ENCODE measurements around the gene ABCA3. TPM values are rescaled to one million over a fixed set of nuclear protein-coding genes. Genes with fewer than 3 reads are reported as not detected.

Gene ABCA3
- total and polyA plus RNA-seq, 2 of the 8 experiments (the other 6 are each of a cell fraction or from before 2014, with no cell fraction given), result 5.7 to 7.9 TPM

DNA sequence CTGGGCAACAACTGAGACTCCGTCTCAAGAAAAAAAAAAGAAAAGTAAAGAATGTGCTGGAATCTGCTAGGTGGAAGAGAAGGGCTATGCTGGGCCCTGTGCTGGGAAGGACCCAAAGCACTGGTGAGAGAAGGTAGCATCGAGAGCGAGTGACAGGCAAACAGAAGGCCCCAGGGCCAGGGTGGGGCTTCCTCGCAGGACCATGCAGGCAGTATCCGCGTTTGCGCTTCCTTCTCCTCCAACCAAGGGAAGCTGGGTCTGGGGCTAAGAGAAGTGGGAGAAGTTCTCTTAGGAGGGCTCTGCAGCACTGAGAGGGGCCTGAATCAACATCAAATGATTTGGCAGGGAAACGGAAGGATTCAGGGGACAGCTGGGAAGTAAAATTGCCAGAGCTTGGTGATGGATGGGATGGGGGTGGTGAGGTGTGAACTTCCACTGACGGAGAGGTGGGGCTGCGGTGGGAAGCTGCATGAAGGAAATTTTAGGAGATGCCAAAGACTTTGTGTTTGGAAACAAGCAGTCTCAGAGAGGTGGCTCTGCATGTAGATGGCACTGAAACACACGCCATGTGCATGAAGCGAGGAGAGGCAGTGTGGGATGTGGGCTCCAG lies 83.9 kb downstream of the ABCA3 start:
- FAIRE-seq (no peak), DNase-seq (ENCODE audit: low read depth in 1 of 2, low spot score in 2 of 2) (no peak)
- Histone ChIP-seq H3K14ac (ENCODE audit: insufficient read length) (no peak overlapping the region), H4K91ac (replicated peaks; ENCODE audit: insufficient read length, low read length) (no peak overlapping the region), H3K4me3 (ENCODE audit: extremely low read depth in 1 of 4, insufficient read depth in 2 of 4, low read depth in 3 of 4, low read length in 4 of 4) (no peak overlapping the region), H4K20me1 (replicated peaks in 1 of 2; ENCODE audit: control insufficient read depth in 1 of 2, insufficient read depth in 2 of 2, low read length in 2 of 2) (peaks cover 17 to 21% of the 10 kb centered on the region in 2 experiments), H2AK5ac (ENCODE audit: low read depth, low read length) (no peak overlapping the region), H3K56ac (replicated peaks; ENCODE audit: insufficient read length, low read depth, low read length) (no peak overlapping the region), H3K23ac (ENCODE audit: insufficient read length) (no peak overlapping the region), H2AFZ (ENCODE audit: low read length) (no peak overlapping the region), H3K79me1 (ENCODE audit: low read depth, low read length) (peaks cover 4% of the 10 kb centered on the region; the same call in 1 of the 2 replicates), H2BK120ac (replicated peaks; ENCODE audit: low read depth, low read length) (no peak overlapping the region), H3K18ac (ENCODE audit: extremely low read depth, low read length) (no peak overlapping the region), H2BK12ac (ENCODE audit: low read depth, low read length) (no peak overlapping the region), H3K23me2 (ENCODE audit: low read depth, low read length) (0 out of 2 replicates have a peak, but pooled peaks cover 2% of the 10 kb centered on the region), H3K27me3 (replicated peaks in 1 of 4; ENCODE audit: control insufficient read depth in 3 of 4, extremely low read depth in 1 of 4, insufficient read depth in 3 of 4, low read length in 3 of 4) (no peaks in the 10 kb centered on the region), H2BK5ac (ENCODE audit: low read depth, low read length) (no peak overlapping the region), H4K5ac (ENCODE audit: insufficient read length, low read depth, low read length) (no peak overlapping the region), H4K8ac (ENCODE audit: extremely low read depth, insufficient read depth, low read length) (no peak overlapping the region), H3K9me3 (ENCODE audit: insufficient read depth in 2 of 2, low read depth in 1 of 2, low read length in 1 of 2) (no peaks in the 10 kb centered on the region), H2BK20ac (ENCODE audit: low read length) (no peak overlapping the region), H2BK15ac (ENCODE audit: low read length) (no peak overlapping the region), H3K4me1 (replicated peaks in 1 of 4; ENCODE audit: control insufficient read depth in 3 of 4, insufficient read depth in 4 of 4, low read length in 3 of 4) (peaks cover 0 to 6% (median 5%) of the 10 kb centered on the region in 4 experiments; a peak in 5 of 7 replicates), H3K79me2 (ENCODE audit: control insufficient read depth in 1 of 2, insufficient read depth in 2 of 2, low read length in 2 of 2) (peaks cover 0 to 22% of the 10 kb centered on the region in 2 experiments; a peak in 2 of 4 replicates), H3K9ac (replicated peaks in 1 of 4; ENCODE audit: extremely low read depth in 1 of 4, low read depth in 3 of 4, low read length in 3 of 4) (no peak overlapping the region), H3K27ac (ENCODE audit: low read depth, low read length) (no peak overlapping the region), H3K36me3 (ENCODE audit: control insufficient read depth in 2 of 4, insufficient read depth in 4 of 4, low read length in 3 of 4) (peaks cover 37 to 92% (median 66%) of the 10 kb centered on the region in 4 experiments), H3K4me2 (ENCODE audit: insufficient read depth in 1 of 2, low read depth in 2 of 2, low read length in 2 of 2) (no peak overlapping the region), H3K4ac (replicated peaks; ENCODE audit: insufficient read length, low read depth, low read length) (no peak overlapping the region)
- WGBS, 2 experiments (ENCODE audit: extremely low coverage in 1 of 2, insufficient coverage in 1 of 2, insufficient read length in 1 of 2, insufficient replicate concordance in 2 of 2, low coverage in 1 of 2, low lambda C conversion rate in 2 of 2, missing lambda C conversion rate in 1 of 2), result 95% methylated on average over 12 of the region's 12 CpGs; no CpG with 5 or more reads in 1 of the 2 experiments
- CTCF ChIA-PET (ENCODE audit: partially characterized antibody), result interaction anchor here (0.8 to 1.8 kb wide), 6 partner anchors 9 to 244 kb away, joined by 3 to 5 read pairs (median 4); partner anchors contain the start of gene ABCA3
- TF ChIP-seq POLR2AphosphoS5 (IDR thresholded peaks at IDR 0.05; ENCODE audit: low read depth, low read length) (0 out of 2 replicates have a peak, but pooled peaks have one; percentile 30), NANOG (IDR thresholded peaks at IDR 0.05; ENCODE audit: insufficient read depth, low read depth, low read length, poor library complexity, severe bottlenecking) (no peak)
- POLR2A ChIA-PET (ENCODE audit: partially characterized antibody), result interaction anchor here (1.0 to 13.9 kb wide), 10 partner anchors 9 to 190 kb away, joined by 3 to 228 read pairs (median 4); partner anchors contain the start of genes BRICD5, DNASE1L2, PGP and RNPS1

All from H1 (cell line).